ENCODE results near the gene DGKD.
"Not testable (repeated sequence)": the region's sequence is repeated elsewhere in the genome, so short reads cannot be mapped to it uniquely, and the experiment has no call there.

The DGKD gene

DNA sequence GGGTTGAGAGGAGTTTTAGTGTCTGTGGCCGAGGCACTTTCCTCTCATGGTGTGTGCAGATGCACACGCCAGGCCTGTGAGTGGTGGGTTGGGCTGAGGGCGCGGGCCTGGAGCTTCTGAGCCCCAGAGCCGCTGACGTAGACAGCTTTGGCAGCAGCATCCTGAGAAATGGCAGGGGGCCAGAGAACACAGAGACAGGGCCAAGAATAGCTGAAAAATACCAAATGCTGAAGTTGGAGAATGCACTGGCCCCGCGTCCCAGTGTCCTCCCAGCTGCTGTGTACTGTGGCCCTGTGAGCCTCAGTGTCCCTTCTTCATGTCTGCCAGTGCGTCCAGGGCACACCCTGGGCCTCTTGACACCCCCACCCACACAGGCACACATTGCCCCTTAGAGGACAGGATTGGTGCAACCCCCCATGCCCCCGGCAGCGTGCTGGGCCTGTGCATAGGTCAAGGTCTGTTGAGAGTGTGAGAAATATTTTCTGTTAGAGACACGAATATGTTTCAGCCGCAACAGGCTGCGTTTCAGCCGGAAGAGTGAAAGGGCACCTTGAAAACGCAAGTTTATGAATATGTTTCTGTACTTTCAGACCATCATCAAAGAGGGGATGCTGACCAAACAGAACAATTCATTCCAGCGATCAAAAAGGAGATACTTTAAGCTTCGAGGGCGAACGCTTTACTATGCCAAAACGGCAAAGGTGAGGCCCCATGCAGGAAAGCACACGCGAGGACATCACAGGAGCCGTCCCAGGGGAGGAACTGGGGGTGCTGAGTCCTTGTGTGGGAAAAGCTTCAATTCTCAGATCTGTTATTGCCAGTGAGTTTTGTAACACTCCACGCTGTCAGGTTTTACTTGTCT, 33.6 kb downstream of the DGKD start:
- no peak for DNase-seq

- DNase-seq = no peak
Measured at GRCh38 chr2:233389601-233390125, 35.4 kb downstream of the DGKD start.

DNA sequence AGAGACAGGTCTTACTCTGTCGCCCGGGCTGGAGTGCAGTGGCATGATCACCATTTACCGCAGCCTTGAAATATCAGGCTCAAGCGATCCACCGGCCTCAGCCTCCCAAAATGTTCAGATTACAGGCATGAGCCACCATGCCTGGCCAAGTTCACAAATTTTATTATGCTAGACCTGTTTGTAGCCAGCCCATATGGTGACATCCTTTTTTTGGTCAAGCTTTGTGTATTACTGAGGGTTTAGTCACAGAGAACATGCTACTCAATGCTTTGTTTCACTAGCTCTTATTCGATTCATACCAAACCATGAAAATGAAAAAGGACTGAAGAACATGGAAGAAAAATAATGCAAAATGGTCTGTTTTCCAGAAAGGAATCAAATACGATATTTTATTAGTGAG, 41.4 kb downstream of the DGKD start:
- DNase-seq = no peak

DNA sequence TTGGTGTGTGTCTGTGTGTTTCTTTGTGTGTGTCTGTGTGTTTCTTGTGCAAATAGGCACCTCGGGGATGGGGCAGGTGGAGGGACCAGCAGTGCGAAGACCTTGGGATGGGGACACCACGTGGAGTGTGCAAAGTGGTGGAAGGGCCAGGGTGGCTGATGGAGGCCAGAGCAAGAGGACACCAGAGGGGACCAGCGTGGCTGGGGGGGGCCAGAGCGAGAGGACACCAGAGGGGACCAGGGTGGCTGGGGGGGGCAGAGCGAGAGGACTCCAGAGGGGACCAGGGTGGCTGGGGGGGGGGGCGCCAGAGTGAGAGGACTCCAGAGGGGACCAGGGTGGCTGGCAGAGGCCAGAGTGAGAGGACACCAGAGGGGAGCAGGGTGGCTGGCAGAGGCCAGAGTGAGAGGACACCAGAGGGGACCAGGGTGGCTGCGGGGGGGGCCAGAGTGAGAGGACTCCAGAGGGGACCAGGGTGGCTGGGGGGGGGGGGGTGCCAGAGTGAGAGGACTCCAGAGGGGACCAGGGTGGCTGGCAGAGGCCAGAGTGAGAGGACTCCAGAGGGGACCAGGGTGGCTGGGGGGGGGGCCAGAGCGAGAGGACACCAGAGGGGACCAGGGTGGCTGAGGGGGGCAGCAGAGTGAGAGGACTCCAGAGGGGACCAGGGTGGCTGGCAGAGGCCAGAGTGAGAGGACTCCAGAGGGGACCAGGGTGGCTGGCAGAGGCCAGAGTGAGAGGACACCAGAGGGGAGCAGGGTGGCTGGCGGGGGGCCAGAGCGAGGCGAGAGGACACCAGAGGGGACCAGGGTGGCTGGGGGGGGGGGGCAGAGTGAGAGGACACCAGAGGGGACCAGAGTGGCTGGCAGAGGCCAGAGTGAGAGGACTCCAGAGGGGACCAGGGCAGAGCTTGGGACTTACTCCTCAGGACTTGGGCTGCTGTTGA, 42.7 kb downstream of the DGKD start:
- DNase-seq = not testable (repeated sequence)

GRCh38 chr2:233399306-233400225, 45.3 kb downstream of the DGKD start:
- DNase-seq = peak; percentile 28

DNA sequence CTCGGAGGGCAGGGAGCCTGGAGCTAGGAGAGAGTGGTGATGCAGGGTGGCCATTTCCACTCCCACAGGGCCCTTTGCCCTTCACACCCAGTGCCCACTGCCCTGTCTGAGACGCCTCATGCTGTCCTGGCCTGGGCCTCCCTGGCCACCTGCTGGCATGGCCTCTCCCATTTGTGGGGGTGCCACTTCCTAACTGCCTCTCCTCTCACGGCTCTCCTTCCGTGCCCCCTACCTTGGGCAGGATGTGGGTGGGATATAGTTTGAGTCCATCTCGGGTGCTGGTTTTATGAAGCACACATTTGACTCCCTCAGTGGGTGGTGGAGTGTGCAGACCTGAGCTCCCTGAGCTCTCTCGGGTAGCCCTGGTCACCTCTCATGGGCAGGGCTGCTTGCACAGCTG, 46.0 kb downstream of the DGKD start:
- DNase-seq = no peak

GRCh38 chr2:233400961-233401360, 46.7 kb downstream of the DGKD start:
- DNase-seq = no peak

DNA sequence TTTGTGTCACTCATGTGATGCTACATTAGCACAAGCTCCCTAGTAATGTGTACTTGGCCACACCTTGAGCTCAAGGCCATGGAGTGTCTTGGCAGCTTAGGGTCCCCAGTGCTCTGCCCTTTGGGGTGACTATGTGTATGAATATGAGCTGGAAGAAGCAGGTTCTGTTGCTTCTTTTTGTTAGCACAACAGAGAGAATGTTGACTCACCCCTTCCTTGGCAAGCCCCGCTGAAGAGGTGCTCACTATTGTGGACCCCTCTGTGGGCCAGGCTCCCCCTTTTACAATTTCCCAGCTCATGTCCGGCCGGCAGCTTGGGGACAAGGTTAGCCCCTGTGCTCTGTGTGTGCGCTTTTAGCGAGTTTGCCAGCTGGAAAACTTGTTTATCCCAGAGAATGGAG, 48.1 kb downstream of the DGKD start:
- no peak for DNase-seq

DNA sequence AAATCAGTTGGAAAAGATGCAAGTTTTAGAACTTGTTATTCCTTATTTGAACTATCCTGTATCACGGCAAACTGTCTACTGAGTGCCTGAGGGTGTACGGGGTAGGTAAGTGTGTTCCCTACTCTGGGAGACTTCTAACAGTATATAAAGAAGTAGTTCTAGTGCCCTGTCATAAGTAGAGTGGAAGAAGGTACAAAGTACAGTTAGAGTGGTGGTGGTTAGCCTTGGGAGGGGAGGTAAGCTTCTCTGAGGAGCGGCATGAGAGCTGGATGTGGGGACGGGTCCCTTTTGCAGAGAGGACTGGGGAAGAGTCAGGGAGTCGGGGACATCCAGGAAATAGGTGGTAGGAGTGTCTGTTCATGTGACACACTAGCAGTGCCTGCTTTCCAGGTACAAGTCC, 48.5 kb downstream of the DGKD start:
- no peak for DNase-seq

DNA sequence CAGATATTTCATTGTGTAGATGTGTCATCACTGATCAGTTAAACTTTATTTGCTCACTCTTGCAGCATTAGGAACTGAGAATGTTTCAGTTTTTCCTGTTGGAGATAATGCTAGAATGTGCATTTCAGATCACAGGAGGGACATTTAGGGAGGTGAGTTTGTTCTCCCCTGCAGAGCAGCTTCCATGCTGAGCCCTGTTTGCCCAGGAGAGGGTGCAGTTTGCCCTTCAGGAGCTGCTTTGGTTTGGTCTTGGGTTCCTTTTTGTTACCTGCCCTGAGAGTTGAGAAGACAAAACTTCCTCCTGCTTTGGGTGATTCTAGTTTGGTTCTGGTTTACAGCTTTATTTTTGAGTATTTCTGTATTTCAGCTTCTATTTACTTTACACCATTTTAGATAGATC, 49.9 kb downstream of the DGKD start:
- peak; percentile 73 for DNase-seq

DNA sequence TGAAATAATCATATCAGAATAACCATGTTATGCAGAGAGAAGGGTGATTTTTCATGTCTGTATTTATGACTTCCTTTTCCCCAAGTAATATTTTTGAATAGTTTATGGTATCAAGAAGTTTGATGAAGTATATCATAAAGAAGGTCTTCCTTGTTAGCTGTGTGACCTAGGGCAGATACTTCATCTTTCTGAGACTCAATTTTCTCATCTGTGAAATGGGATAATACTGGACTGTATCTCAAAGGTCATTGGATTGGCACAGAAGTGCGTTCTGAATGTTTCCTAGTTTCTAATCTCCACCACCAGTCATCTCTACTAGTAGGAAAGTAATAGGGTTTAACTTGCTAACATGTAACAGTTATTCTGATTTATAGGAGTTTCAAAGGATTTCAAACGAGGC, 52.6 kb downstream of the DGKD start:
- no peak for DNase-seq

- no peak for DNase-seq
Measured at GRCh38 chr2:233407771-233408181, 53.5 kb downstream of the DGKD start.

GRCh38 chr2:233408366-233409285, 54.3 kb downstream of the DGKD start:
- no peak for DNase-seq

DNA sequence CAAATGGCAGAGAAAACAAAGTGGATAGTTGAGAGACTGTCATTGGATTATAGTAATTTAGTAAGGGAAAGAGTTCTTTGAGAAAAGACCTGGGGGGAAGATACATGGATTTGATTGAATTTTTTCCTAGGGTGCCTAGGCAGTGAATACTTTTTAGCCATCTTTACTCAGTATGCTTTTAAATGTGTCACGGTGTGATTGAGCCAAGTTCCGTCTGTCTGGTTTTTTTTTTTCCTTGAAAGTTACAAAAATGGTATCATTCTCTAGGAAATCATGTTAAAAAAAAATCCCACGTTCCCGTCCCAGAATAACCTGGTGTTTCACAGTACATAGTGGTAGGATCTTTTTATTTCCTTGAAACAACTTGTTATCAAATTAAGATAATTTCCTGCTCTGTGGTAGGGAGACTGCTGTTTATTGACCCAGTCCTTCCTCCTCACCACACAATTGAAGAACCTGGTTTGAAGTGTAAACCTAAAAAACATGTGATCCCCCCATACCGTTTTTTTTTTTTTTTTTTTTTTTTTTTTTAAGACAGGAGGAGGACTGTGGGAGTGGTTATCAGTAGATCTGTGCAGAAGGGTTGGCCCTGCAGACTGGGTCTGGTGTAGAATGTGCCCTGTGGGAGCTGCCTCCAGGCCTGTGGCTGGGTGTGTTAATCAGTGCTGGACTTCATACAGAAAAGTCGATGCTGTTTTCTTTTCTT, 55.1 kb downstream of the DGKD start:
- DNase-seq = peak; percentile 59

GRCh38 chr2:233410196-233410760, 56.0 kb downstream of the DGKD start:
- DNase-seq = no peak

GRCh38 chr2:233411162-233411561, 56.9 kb downstream of the DGKD start:
- no peak for DNase-seq

DNA sequence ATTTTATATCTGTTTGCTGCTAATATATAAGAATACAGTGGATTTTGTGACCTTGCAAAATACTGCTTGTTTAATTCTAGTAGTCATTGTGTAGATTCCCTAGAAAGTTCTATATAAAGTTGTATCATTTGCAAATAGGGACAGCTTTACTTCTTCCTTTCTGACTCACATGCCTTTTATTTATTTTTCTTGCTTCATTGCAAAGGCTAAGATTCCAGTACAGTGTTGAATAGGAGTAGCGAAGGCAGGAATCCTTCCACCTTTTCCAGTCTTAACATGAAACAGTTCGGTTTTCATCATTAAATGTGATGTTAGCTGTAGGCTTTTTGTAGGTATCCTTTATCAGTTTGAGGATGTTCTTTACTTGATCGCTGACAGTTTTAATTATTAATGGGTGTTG, 58.1 kb downstream of the DGKD start:
- no peak for DNase-seq

- no peak for DNase-seq
Measured at GRCh38 chr2:233413046-233413445, 58.8 kb downstream of the DGKD start.

GRCh38 chr2:233413559-233414272, 59.4 kb downstream of the DGKD start:
- DNase-seq = peak; percentile 76

DNA sequence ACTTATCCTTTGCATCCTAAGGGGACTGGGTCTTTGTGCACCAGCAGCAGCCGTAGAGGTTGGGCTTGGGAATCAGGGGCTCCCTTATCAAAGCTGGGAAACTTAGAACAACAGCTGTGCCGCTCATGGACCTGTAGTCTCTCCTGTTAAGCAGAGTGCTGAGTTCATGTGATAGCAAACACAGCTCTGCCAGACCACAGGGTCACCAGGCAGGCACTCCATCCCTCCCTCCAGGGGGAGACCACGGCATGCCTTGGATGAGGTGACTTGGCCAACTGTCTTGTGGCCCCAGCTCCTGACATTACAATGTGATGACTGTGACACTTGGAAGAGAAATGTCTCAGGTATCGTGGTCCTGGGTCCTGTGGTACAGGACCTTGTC, 60.0 kb downstream of the DGKD start:
- no peak for DNase-seq

All from CD4-positive, alpha-beta T cell treated with Interleukin-4 for 4 hours (primary cell).